ENCODE data around the gene NMUR2. TPM values are rescaled to one million over a fixed set of nuclear protein-coding genes. Genes with fewer than 3 reads are reported as not detected.

Gene NMUR2
- total and polyA plus RNA-seq, 2 of the 8 experiments (the other 6 are each of a cell fraction or from before 2014, with no cell fraction given) = 0.11 TPM; not detected in 1

GRCh38 chr5:152437866-152438265 lies 32.8 kb upstream of the NMUR2 start (continued):
- TF ChIP-seq HDAC2 (IDR thresholded peaks at IDR 0.05; ENCODE audit: borderline replicate concordance in 1 of 2, low read depth in 2 of 2, low read length in 2 of 2) = peak in 1 of 2 experiments; percentile 92; a peak in 1 of 4 replicates

Data from H1 (cell line).